GM23338 (cell line): ENCODE data around the gene PANK4. TPM values are rescaled to one million over a fixed set of nuclear protein-coding genes. Genes with fewer than 3 reads are reported as not detected.

Source experiments
- ATAC-seq: fragments of 200-7000 bp; cut with Tn5 transposase; 3 replicates; pipeline ENCODE4 v1.9.1; 2020
- DNase-seq: peaks from one replicate; pipeline ENCODE4 v3.0.0-alpha.2; 2015; ENCODE audit warnings: low spot score
- H2AFZ ChIP-seq: fragments of 200-600 bp; sonication (generic); 2 replicates; pipeline ENCODE4 v1.8.0; 2016; ENCODE audit warnings: antibody characterized with exemption, mild to moderate bottlenecking, moderate library complexity
- H3F3A ChIP-seq: fragments of 200-600 bp; sonication (generic); replicated peaks from 2 replicates; pipeline ENCODE4 v1.8.0; 2017; ENCODE audit warnings: antibody characterized with exemption, mixed run types, low read depth
- H3K27ac ChIP-seq: fragments of 200-600 bp; sonication (generic); 2 replicates; pipeline ENCODE4 v1.6.1; 2016; ENCODE audit warnings: low read depth
- H3K27me3 ChIP-seq: fragments of 200-600 bp; sonication (generic); 2 replicates; pipeline ENCODE4 v1.8.0; 2016; ENCODE audit warnings: mild to moderate bottlenecking, mixed run types, moderate library complexity; ENCODE audit not compliant: insufficient read depth
- H3K36me3 ChIP-seq: fragments of 200-600 bp; sonication (generic); 2 replicates; pipeline ENCODE4 v1.8.0; 2016; ENCODE audit warnings: mild to moderate bottlenecking; ENCODE audit not compliant: insufficient read depth
- H3K4me1 ChIP-seq: fragments of 200-600 bp; sonication (generic); 2 replicates; pipeline ENCODE4 v1.8.0; 2016; ENCODE audit warnings: mild to moderate bottlenecking, moderate library complexity; ENCODE audit not compliant: insufficient read depth
- H3K4me2 ChIP-seq: fragments of 200-600 bp; sonication (generic); 2 replicates; pipeline ENCODE4 v1.7.1; 2017; ENCODE audit warnings: mixed run types
- H3K4me3 ChIP-seq: fragments of 200-600 bp; sonication (generic); 2 replicates; pipeline ENCODE4 v1.6.1; 2016; ENCODE audit warnings: mixed run types
- H3K79me2 ChIP-seq: fragments of 200-600 bp; sonication (generic); replicated peaks from 2 replicates; pipeline ENCODE4 v1.8.0; 2017; ENCODE audit warnings: mild to moderate bottlenecking; ENCODE audit not compliant: insufficient read depth
- H3K9me2 ChIP-seq: fragments of 200-600 bp; sonication (generic); 2 replicates; pipeline ENCODE4 v1.8.0; 2017; ENCODE audit not compliant: insufficient read depth
- H4K20me1 ChIP-seq: fragments of 200-600 bp; sonication (generic); replicated peaks from 2 replicates; pipeline ENCODE4 v1.8.0; 2017; ENCODE audit warnings: mild to moderate bottlenecking; ENCODE audit not compliant: insufficient read depth
- H3K27ac Mint-ChIP-seq: 2 replicates; pipeline ENCODE4 v1.8.0; 2020; ENCODE audit warnings: inconsistent platforms, mild to moderate bottlenecking, moderate library complexity, mixed read lengths
- H3K27me3 Mint-ChIP-seq: 3 replicates; pipeline ENCODE4 v1.8.0; 2022; ENCODE audit warnings: low read depth, mild to moderate bottlenecking, moderate library complexity, mixed read lengths, inconsistent platforms; ENCODE audit not compliant: insufficient read depth, poor library complexity
- H3K36me3 Mint-ChIP-seq: 3 replicates; pipeline ENCODE4 v1.8.0; 2021; ENCODE audit warnings: low read depth, mild to moderate bottlenecking, inconsistent platforms, moderate library complexity, mixed read lengths
- H3K4me1 Mint-ChIP-seq: 3 replicates; pipeline ENCODE4 v1.8.0; 2020; ENCODE audit warnings: mild to moderate bottlenecking, inconsistent platforms, mixed read lengths
- H3K4me3 Mint-ChIP-seq: 3 replicates; pipeline ENCODE4 v1.8.0; 2021; ENCODE audit warnings: moderate library complexity, mild to moderate bottlenecking, inconsistent platforms, mixed read lengths
- H3K9me3 Mint-ChIP-seq: 3 replicates; pipeline ENCODE4 v1.8.0; 2020; ENCODE audit warnings: moderate library complexity, mild to moderate bottlenecking, inconsistent platforms, mixed read lengths
- CREB1 ChIP-seq: fragments of 250-450 bp; sonication (Bioruptor Pico); IDR thresholded peaks from 2 replicates; pipeline ENCODE4 v1.5.0; 2020; ENCODE audit warnings: low read depth, mild to moderate bottlenecking, moderate library complexity
- EZH2 ChIP-seq: fragments of 200-600 bp; sonication (generic); IDR thresholded peaks from one replicate; pipeline ENCODE4 v1.8.0; 2017; ENCODE audit warnings: antibody characterized with exemption, mild to moderate bottlenecking, low read depth; ENCODE audit not compliant: unreplicated experiment
- EZH2phosphoT487 ChIP-seq: fragments of 200-600 bp; sonication (generic); IDR thresholded peaks from one replicate; pipeline ENCODE4 v1.8.1; 2018; ENCODE audit warnings: antibody characterized with exemption; ENCODE audit not compliant: unreplicated experiment
- JUNB ChIP-seq: IDR thresholded peaks from one replicate; pipeline ENCODE4 v1.6.1; 2016; ENCODE audit warnings: antibody characterized with exemption; ENCODE audit not compliant: unreplicated experiment
- NANOG ChIP-seq: IDR thresholded peaks from 2 replicates; pipeline ENCODE4 v1.6.1; 2016; ENCODE audit warnings: antibody characterized with exemption, borderline replicate concordance
- POLR2AphosphoS5 ChIP-seq: IDR thresholded peaks from 2 replicates; pipeline ENCODE4 v1.6.1; 2016; ENCODE audit warnings: antibody characterized with exemption, low read depth
- STAT1 ChIP-seq: IDR thresholded peaks from one replicate; pipeline ENCODE4 v1.6.1; 2016; ENCODE audit warnings: antibody characterized with exemption; ENCODE audit not compliant: unreplicated experiment
- ZNF114 ChIP-seq: fragments of 250-450 bp; sonication (Bioruptor Pico); IDR thresholded peaks from 2 replicates; pipeline ENCODE4 v1.5.0; 2020; ENCODE audit warnings: mild to moderate bottlenecking, moderate library complexity
- ZNF331 ChIP-seq: fragments of 250-450 bp; sonication (Bioruptor Pico); IDR thresholded peaks from 2 replicates; pipeline ENCODE4 v1.5.0; 2020; ENCODE audit warnings: low read depth, mild to moderate bottlenecking, moderate library complexity
- polyA plus RNA-seq: library from polyadenylated mRNA; unstranded; fragments of >200 nt; fragmentation: Nextera tagmentation; extraction: Ambion mirVana; gene quantifications from 2 replicates; pipeline ENCODE4 v1.2.1, GENCODE V29; 2016
- total RNA-seq: library from RNA; depleted of rRNA; stranded (reverse); fragments of >200 nt; shearing (Covaris generic); gene quantifications from 2 replicates; pipeline ENCODE4 v1.2.3, GENCODE V29; 2014
- TF ChIP-seq, protein P1 (sequence below): IDR thresholded peaks from 2 replicates; pipeline ENCODE4 v1.6.1; 2016; ENCODE audit warnings: antibody characterized with exemption
- TF ChIP-seq, protein P2 (sequence below): IDR thresholded peaks from one replicate; pipeline ENCODE4 v1.6.1; 2018; ENCODE audit warnings: antibody characterized with exemption; ENCODE audit not compliant: unreplicated experiment
- TF ChIP-seq, protein P3 (sequence below): fragments of 250-450 bp; sonication (Bioruptor Pico); IDR thresholded peaks from 2 replicates; pipeline ENCODE4 v1.5.0; 2020; ENCODE audit warnings: mild to moderate bottlenecking, moderate library complexity
- TF ChIP-seq, protein P4 (sequence below), 2 experiments: fragments of 200-600 bp in 1 of 2; sonication (generic) in 1 of 2; conservative IDR thresholded peaks; 2 replicates each; pipeline versions ENCODE4 v1.5.1 to v1.6.1; 2016 to 2017; ENCODE audit warnings: antibody characterized with exemption in 2 of 2, low read depth in 2 of 2, mild to moderate bottlenecking in 2 of 2, moderate library complexity in 1 of 2

The PANK4 gene
- total and polyA plus RNA-seq, 2 experiments from 2014 or later = 25.8 to 43.7 TPM

DNA sequence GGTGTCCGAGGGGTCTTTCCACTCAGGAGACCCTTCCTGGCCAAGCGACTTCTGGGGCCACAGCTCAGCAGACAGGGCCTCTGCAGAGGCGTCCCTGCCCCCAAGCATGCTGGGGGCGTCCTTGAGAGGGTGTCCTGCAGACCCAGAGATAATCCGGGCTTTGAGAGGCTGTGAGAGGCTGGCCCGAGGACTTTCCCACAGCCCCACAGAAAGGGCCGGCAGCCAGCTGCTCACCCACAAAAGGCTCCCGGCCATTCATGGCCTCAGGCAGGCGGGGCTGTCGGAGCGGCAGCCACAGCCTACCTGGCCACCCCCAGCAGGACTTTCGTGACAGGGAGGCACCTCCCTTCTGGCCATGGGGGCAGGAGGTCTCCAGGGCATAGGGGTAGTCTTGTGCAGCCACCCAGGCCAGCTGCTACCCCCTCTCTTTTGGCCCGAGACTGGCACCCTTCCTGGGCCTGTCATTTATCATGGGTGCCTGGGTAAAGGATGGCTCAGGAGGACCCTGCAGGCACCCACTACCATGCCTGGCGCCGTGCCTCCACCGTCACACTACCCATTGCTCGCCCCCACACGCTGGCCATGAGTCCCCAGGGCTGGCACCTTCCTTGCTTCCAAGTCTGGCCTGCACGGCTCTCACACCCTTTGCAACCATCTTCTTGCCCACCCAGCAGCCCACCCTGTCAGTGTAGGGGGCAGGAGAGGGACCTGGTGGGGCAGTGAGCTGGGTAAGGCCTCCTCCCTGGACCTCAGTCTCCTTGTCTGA is 18.7 kb upstream of the PANK4 start:
- TF ChIP-seq STAT1 (no peak), ZNF114 (no peak), ZNF331 (CRISPR knock-in tag) (no peak), JUNB (no peak), CREB1 (CRISPR knock-in tag) (no peak), NANOG (no peak), EZH2phosphoT487 (no peak), POLR2AphosphoS5 (no peak), EZH2 (no peak)
- TF ChIP-seq, protein P1, sequence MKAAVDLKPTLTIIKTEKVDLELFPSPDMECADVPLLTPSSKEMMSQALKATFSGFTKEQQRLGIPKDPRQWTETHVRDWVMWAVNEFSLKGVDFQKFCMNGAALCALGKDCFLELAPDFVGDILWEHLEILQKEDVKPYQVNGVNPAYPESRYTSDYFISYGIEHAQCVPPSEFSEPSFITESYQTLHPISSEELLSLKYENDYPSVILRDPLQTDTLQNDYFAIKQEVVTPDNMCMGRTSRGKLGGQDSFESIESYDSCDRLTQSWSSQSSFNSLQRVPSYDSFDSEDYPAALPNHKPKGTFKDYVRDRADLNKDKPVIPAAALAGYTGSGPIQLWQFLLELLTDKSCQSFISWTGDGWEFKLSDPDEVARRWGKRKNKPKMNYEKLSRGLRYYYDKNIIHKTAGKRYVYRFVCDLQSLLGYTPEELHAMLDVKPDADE = no peak
- TF ChIP-seq, protein P2, sequence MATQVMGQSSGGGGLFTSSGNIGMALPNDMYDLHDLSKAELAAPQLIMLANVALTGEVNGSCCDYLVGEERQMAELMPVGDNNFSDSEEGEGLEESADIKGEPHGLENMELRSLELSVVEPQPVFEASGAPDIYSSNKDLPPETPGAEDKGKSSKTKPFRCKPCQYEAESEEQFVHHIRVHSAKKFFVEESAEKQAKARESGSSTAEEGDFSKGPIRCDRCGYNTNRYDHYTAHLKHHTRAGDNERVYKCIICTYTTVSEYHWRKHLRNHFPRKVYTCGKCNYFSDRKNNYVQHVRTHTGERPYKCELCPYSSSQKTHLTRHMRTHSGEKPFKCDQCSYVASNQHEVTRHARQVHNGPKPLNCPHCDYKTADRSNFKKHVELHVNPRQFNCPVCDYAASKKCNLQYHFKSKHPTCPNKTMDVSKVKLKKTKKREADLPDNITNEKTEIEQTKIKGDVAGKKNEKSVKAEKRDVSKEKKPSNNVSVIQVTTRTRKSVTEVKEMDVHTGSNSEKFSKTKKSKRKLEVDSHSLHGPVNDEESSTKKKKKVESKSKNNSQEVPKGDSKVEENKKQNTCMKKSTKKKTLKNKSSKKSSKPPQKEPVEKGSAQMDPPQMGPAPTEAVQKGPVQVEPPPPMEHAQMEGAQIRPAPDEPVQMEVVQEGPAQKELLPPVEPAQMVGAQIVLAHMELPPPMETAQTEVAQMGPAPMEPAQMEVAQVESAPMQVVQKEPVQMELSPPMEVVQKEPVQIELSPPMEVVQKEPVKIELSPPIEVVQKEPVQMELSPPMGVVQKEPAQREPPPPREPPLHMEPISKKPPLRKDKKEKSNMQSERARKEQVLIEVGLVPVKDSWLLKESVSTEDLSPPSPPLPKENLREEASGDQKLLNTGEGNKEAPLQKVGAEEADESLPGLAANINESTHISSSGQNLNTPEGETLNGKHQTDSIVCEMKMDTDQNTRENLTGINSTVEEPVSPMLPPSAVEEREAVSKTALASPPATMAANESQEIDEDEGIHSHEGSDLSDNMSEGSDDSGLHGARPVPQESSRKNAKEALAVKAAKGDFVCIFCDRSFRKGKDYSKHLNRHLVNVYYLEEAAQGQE = no peak
- TF ChIP-seq, protein P3, sequence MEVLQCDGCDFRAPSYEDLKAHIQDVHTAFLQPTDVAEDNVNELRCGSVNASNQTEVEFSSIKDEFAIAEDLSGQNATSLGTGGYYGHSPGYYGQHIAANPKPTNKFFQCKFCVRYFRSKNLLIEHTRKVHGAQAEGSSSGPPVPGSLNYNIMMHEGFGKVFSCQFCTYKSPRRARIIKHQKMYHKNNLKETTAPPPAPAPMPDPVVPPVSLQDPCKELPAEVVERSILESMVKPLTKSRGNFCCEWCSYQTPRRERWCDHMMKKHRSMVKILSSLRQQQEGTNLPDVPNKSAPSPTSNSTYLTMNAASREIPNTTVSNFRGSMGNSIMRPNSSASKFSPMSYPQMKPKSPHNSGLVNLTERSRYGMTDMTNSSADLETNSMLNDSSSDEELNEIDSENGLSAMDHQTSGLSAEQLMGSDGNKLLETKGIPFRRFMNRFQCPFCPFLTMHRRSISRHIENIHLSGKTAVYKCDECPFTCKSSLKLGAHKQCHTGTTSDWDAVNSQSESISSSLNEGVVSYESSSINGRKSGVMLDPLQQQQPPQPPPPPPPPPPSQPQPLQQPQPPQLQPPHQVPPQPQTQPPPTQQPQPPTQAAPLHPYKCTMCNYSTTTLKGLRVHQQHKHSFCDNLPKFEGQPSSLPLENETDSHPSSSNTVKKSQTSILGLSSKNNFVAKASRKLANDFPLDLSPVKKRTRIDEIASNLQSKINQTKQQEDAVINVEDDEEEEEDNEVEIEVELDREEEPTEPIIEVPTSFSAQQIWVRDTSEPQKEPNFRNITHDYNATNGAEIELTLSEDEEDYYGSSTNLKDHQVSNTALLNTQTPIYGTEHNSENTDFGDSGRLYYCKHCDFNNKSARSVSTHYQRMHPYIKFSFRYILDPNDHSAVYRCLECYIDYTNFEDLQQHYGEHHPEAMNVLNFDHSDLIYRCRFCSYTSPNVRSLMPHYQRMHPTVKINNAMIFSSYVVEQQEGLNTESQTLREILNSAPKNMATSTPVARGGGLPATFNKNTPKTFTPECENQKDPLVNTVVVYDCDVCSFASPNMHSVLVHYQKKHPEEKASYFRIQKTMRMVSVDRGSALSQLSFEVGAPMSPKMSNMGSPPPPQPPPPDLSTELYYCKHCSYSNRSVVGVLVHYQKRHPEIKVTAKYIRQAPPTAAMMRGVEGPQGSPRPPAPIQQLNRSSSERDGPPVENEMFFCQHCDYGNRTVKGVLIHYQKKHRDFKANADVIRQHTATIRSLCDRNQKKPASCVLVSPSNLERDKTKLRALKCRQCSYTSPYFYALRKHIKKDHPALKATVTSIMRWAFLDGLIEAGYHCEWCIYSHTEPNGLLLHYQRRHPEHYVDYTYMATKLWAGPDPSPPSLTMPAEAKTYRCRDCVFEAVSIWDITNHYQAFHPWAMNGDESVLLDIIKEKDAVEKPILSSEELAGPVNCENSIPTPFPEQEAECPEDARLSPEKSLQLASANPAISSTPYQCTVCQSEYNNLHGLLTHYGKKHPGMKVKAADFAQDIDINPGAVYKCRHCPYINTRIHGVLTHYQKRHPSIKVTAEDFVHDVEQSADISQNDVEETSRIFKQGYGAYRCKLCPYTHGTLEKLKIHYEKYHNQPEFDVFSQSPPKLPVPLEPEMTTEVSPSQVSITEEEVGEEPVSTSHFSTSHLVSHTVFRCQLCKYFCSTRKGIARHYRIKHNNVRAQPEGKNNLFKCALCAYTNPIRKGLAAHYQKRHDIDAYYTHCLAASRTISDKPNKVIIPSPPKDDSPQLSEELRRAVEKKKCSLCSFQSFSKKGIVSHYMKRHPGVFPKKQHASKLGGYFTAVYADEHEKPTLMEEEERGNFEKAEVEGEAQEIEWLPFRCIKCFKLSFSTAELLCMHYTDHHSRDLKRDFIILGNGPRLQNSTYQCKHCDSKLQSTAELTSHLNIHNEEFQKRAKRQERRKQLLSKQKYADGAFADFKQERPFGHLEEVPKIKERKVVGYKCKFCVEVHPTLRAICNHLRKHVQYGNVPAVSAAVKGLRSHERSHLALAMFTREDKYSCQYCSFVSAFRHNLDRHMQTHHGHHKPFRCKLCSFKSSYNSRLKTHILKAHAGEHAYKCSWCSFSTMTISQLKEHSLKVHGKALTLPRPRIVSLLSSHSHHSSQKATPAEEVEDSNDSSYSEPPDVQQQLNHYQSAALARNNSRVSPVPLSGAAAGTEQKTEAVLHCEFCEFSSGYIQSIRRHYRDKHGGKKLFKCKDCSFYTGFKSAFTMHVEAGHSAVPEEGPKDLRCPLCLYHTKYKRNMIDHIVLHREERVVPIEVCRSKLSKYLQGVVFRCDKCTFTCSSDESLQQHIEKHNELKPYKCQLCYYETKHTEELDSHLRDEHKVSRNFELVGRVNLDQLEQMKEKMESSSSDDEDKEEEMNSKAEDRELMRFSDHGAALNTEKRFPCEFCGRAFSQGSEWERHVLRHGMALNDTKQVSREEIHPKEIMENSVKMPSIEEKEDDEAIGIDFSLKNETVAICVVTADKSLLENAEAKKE (CRISPR knock-in tag) = no peak
- TF ChIP-seq, protein P4, sequence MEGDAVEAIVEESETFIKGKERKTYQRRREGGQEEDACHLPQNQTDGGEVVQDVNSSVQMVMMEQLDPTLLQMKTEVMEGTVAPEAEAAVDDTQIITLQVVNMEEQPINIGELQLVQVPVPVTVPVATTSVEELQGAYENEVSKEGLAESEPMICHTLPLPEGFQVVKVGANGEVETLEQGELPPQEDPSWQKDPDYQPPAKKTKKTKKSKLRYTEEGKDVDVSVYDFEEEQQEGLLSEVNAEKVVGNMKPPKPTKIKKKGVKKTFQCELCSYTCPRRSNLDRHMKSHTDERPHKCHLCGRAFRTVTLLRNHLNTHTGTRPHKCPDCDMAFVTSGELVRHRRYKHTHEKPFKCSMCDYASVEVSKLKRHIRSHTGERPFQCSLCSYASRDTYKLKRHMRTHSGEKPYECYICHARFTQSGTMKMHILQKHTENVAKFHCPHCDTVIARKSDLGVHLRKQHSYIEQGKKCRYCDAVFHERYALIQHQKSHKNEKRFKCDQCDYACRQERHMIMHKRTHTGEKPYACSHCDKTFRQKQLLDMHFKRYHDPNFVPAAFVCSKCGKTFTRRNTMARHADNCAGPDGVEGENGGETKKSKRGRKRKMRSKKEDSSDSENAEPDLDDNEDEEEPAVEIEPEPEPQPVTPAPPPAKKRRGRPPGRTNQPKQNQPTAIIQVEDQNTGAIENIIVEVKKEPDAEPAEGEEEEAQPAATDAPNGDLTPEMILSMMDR (conservative IDR thresholded peaks at IDR 0.05; ENCODE audit: low read depth in 2 of 2) = no peak
- Histone ChIP-seq H3K27ac (no peak overlapping the region), H4K20me1 (no peaks in the 10 kb centered on the region), H3K27me3 (peaks cover 11% of the 10 kb centered on the region; the same call in 1 of the 2 replicates), H3K79me2 (no peaks in the 10 kb centered on the region), H3F3A (peaks cover 7% of the 10 kb centered on the region; the same call in 1 of the 2 replicates), H3K9me2 (no peaks in the 10 kb centered on the region), H3K4me3 (no peak overlapping the region), H3K4me2 (no peak overlapping the region), H3K36me3 (no peaks in the 10 kb centered on the region), H2AFZ (no peak overlapping the region), H3K4me1 (peaks cover 16% of the 10 kb centered on the region; the same call in 1 of the 2 replicates)
- no peaks in the 10 kb centered on the region for H3K9me3 Mint-ChIP-seq
- no peak for ATAC-seq
- peaks cover 5% of the 10 kb centered on the region; the same call in 1 of the 3 replicates for H3K4me1 Mint-ChIP-seq
- no peaks in the 10 kb centered on the region for H3K36me3 Mint-ChIP-seq
- DNase-seq = no peak
- no peak overlapping the region for H3K4me3 Mint-ChIP-seq
- H3K27ac Mint-ChIP-seq = no peak overlapping the region
- peaks cover 20% of the 10 kb centered on the region for H3K27me3 Mint-ChIP-seq
